Natural killer cell treated with Interleukin-12 subunit alpha and Interleukin-12 subunit beta and Interleukin-15 and Interleukin-18, amount 100 ng/mL, for 72 hours (primary cell): ENCODE measurements around the gene RAET1G. TPM values are rescaled to one million over a fixed set of nuclear protein-coding genes. Genes with fewer than 3 reads are reported as not detected.

Experiments
- ATAC-seq, 2 donors: fragments of 150-1000 bp; cut with Tn5 transposase in 1 of 2; sonication (Bioruptor Pico), chemical (Tn5 transposase) in 1 of 2; 2 replicates each; pipeline ENCODE4 v1.10.0; 2021
- DNase-seq: peaks from one replicate; pipeline ENCODE4 v3.0.0; 2022; ENCODE audit warnings: low spot score
- H3K27ac Mint-ChIP-seq, 2 donors: 1 replicate in 1 of 2; 2 replicates in 1 of 2; pipeline ENCODE4 v1.8.0; 2022; ENCODE audit warnings: mixed read lengths in 2 of 2, mild to moderate bottlenecking in 1 of 2, moderate library complexity in 1 of 2
- H3K27me3 Mint-ChIP-seq, 2 donors: 1 replicate in 1 of 2; 2 replicates in 1 of 2; pipeline ENCODE4 v1.8.0; 2022; ENCODE audit warnings: mixed read lengths in 2 of 2
- H3K36me3 Mint-ChIP-seq: one replicate; pipeline ENCODE4 v1.8.0; 2022; ENCODE audit warnings: mixed read lengths
- H3K4me1 Mint-ChIP-seq, 2 donors: 1 replicate in 1 of 2; 2 replicates in 1 of 2; pipeline ENCODE4 v1.8.0; 2022; ENCODE audit warnings: low read depth in 2 of 2, mixed read lengths in 2 of 2, mild to moderate bottlenecking in 1 of 2
- H3K4me3 Mint-ChIP-seq: one replicate; pipeline ENCODE4 v1.8.0; 2022; ENCODE audit warnings: mixed read lengths
- H3K9me3 Mint-ChIP-seq: 2 replicates; pipeline ENCODE4 v1.8.0; 2022; ENCODE audit warnings: mixed read lengths
- total RNA-seq, 2 donors: library from RNA; stranded (reverse); gene quantifications; one replicate each; pipeline ENCODE4 v1.2.3, GENCODE V29; 2022

RAET1G gene
- total RNA-seq, 2 donors from 2014 or later: 0.43 TPM; not detected in 1

GRCh38 chr6:149884617-149885016, 38.3 kb downstream of the RAET1G start:
- DNase-seq (no peak), ATAC-seq (no peak)
- no peak overlapping the region for H3K27ac Mint-ChIP-seq
- no peak overlapping the region for H3K4me3 Mint-ChIP-seq
- no peaks in the 10 kb centered on the region for H3K4me1 Mint-ChIP-seq
- H3K27me3 Mint-ChIP-seq: peaks cover 24 to 33% of the 10 kb centered on the region in 2 donors
- no peaks in the 10 kb centered on the region for H3K36me3 Mint-ChIP-seq
- H3K9me3 Mint-ChIP-seq: no peaks in the 10 kb centered on the region

- Mint-ChIP-seq H3K4me1 (no peaks in the 10 kb centered on the region), H3K9me3 (no peaks in the 10 kb centered on the region), H3K27ac (no peak overlapping the region), H3K27me3 (peaks cover 24 to 36% of the 10 kb centered on the region in 2 donors), H3K36me3 (no peaks in the 10 kb centered on the region), H3K4me3 (no peak overlapping the region)
- peak in 1 of 2 donors; percentile 33 for ATAC-seq
- no peak for DNase-seq
These were observed 38.7 kb downstream of the RAET1G start for GRCh38 chr6:149884215-149884614.

GRCh38 chr6:149881860-149882259, 41.1 kb downstream of the RAET1G start:
- Mint-ChIP-seq H3K27ac (no peak overlapping the region), H3K9me3 (no peaks in the 10 kb centered on the region), H3K4me3 (no peak overlapping the region), H3K36me3 (no peaks in the 10 kb centered on the region), H3K4me1 (no peaks in the 10 kb centered on the region), H3K27me3 (peaks cover 38 to 43% of the 10 kb centered on the region in 2 donors)
- DNase-seq (no peak), ATAC-seq (no peak)

GRCh38 chr6:149881066-149881766, 41.7 kb downstream of the RAET1G start:
- Mint-ChIP-seq H3K36me3 (no peaks in the 10 kb centered on the region), H3K27ac (no peak overlapping the region), H3K9me3 (no peaks in the 10 kb centered on the region), H3K4me1 (no peaks in the 10 kb centered on the region), H3K27me3 (peaks cover 35 to 43% of the 10 kb centered on the region in 2 donors), H3K4me3 (no peak overlapping the region)
- ATAC-seq (no peak), DNase-seq (no peak)

GRCh38 chr6:149877659-149878058, 45.3 kb downstream of the RAET1G start:
- H3K27ac Mint-ChIP-seq: no peak overlapping the region
- DNase-seq: no peak
- ATAC-seq: no peak
- H3K4me1 Mint-ChIP-seq: no peaks in the 10 kb centered on the region
- peaks cover 42 to 58% of the 10 kb centered on the region in 2 donors for H3K27me3 Mint-ChIP-seq
- H3K4me3 Mint-ChIP-seq: no peak overlapping the region
- no peaks in the 10 kb centered on the region for H3K9me3 Mint-ChIP-seq
- H3K36me3 Mint-ChIP-seq: no peaks in the 10 kb centered on the region

GRCh38 chr6:149876241-149876933, 46.5 kb downstream of the RAET1G start:
- H3K27me3 Mint-ChIP-seq: peaks cover 43 to 61% of the 10 kb centered on the region in 2 donors
- no peaks in the 10 kb centered on the region for H3K4me1 Mint-ChIP-seq
- H3K9me3 Mint-ChIP-seq: no peaks in the 10 kb centered on the region
- H3K27ac Mint-ChIP-seq: no peak overlapping the region
- DNase-seq: no peak
- no peak for ATAC-seq
- no peaks in the 10 kb centered on the region for H3K36me3 Mint-ChIP-seq
- H3K4me3 Mint-ChIP-seq: no peak overlapping the region

GRCh38 chr6:149872233-149872632, 50.7 kb downstream of the RAET1G start:
- DNase-seq: no peak
- Mint-ChIP-seq H3K36me3 (no peaks in the 10 kb centered on the region), H3K27me3 (peaks cover 25 to 42% of the 10 kb centered on the region in 2 donors), H3K27ac (no peak overlapping the region), H3K4me1 (no peaks in the 10 kb centered on the region), H3K9me3 (no peaks in the 10 kb centered on the region), H3K4me3 (no peak overlapping the region)
- no peak for ATAC-seq

GRCh38 chr6:149871182-149871581, 51.7 kb downstream of the RAET1G start:
- Mint-ChIP-seq H3K36me3 (no peaks in the 10 kb centered on the region), H3K4me1 (no peaks in the 10 kb centered on the region), H3K4me3 (no peak overlapping the region), H3K27me3 (peaks cover 24 to 37% of the 10 kb centered on the region in 2 donors), H3K27ac (no peak overlapping the region), H3K9me3 (no peaks in the 10 kb centered on the region)
- DNase-seq: no peak
- no peak for ATAC-seq

- Mint-ChIP-seq H3K27ac (no peak overlapping the region), H3K4me3 (no peak overlapping the region), H3K4me1 (no peaks in the 10 kb centered on the region), H3K9me3 (no peaks in the 10 kb centered on the region), H3K27me3 (peaks cover 23 to 32% of the 10 kb centered on the region in 2 donors), H3K36me3 (no peaks in the 10 kb centered on the region)
- DNase-seq (no peak), ATAC-seq (no peak)
These were observed 53.5 kb downstream of the RAET1G start for GRCh38 chr6:149869275-149869892.

- Mint-ChIP-seq H3K36me3 (no peaks in the 10 kb centered on the region), H3K27ac (no peak overlapping the region), H3K4me3 (no peak overlapping the region), H3K4me1 (peaks cover under 1% of the 10 kb centered on the region in 2 donors), H3K27me3 (peaks cover 16 to 23% of the 10 kb centered on the region in 2 donors), H3K9me3 (no peaks in the 10 kb centered on the region)
- no peak for DNase-seq
- ATAC-seq: no peak
These were observed 54.9 kb downstream of the RAET1G start for GRCh38 chr6:149867876-149868640.

Other genes with a start within 250 kb of the RAET1G start
- 10 to 100 TPM; 37.4 to 41.4 TPM for gene LATS1, start 205.0 kb downstream of the RAET1G start, total RNA-seq
- 10 to 100 TPM; 53.3 to 73.2 TPM for gene NUP43, start 176.6 kb downstream of the RAET1G start, total RNA-seq
- 10 to 100 TPM; 67.9 to 68.5 TPM for gene PCMT1, start 173.4 kb downstream of the RAET1G start, total RNA-seq
- 1 to 10 TPM; 1.6 to 2.9 TPM for gene LRP11, start 58.8 kb downstream of the RAET1G start, total RNA-seq
- not detected for gene RAET1E, start 25.0 kb downstream of the RAET1G start, total RNA-seq
- 1 to 10 TPM in 1 of 2 donors, under 1 TPM in 1; 0.98 to 4.0 TPM for gene ULBP2, start 18.9 kb upstream of the RAET1G start, total RNA-seq
- gene ULBP1, start 40.8 kb upstream of the RAET1G start, total RNA-seq: 1 to 10 TPM in 1 of 2 donors, under 1 TPM in 1; 0.31 to 1.5 TPM
- gene RAET1L, start 102.4 kb upstream of the RAET1G start, total RNA-seq: not detected
- gene ULBP3, start 146.0 kb upstream of the RAET1G start, total RNA-seq: under 1 TPM; 0.45 to 0.98 TPM
- gene PPP1R14C, start 219.9 kb upstream of the RAET1G start, total RNA-seq: under 1 TPM in 1 of 2 donors, not detected in 1; 0.73 TPM